NCI-H128 (cell line): ENCODE results near the gene ZNF200.
"Not testable (repeated sequence)": the region's sequence is repeated elsewhere in the genome, so short reads cannot be mapped to it uniquely, and the experiment has no call there.

Source experiments
- DNase-seq: peaks from one replicate; lab custom pipeline; 2025; ENCODE audit not compliant: unreplicated experiment; lab: John Stamatoyannopoulos, UW

The ZNF200 gene

GRCh38 chr16:3202903-3203539 lies 31.9 kb downstream of the ZNF200 start:
- no peak for DNase-seq

GRCh38 chr16:3198334-3199072 lies 36.5 kb downstream of the ZNF200 start:
- no peak for DNase-seq

- not testable (repeated sequence) for DNase-seq
These were observed 37.1 kb downstream of the ZNF200 start for GRCh38 chr16:3197694-3198333.

GRCh38 chr16:3195975-3196374 lies 39.0 kb downstream of the ZNF200 start:
- DNase-seq, result no peak

GRCh38 chr16:3194792-3195191 lies 40.2 kb downstream of the ZNF200 start:
- DNase-seq, result no peak

- DNase-seq, result no peak
These were observed 41.4 kb downstream of the ZNF200 start for GRCh38 chr16:3193221-3194212.

GRCh38 chr16:3192476-3193019 lies 42.4 kb downstream of the ZNF200 start:
- DNase-seq, result no peak

GRCh38 chr16:3190949-3191353 lies 44.0 kb downstream of the ZNF200 start:
- DNase-seq, result no peak

GRCh38 chr16:3189869-3190268 lies 45.1 kb downstream of the ZNF200 start:
- no peak for DNase-seq

GRCh38 chr16:3188925-3189825 lies 45.8 kb downstream of the ZNF200 start:
- no peak for DNase-seq

GRCh38 chr16:3188675-3188924 lies 46.4 kb downstream of the ZNF200 start:
- no peak for DNase-seq

GRCh38 chr16:3187798-3188674 lies 46.9 kb downstream of the ZNF200 start, which contains the start of gene OR1F1:
TSS of gene OR1F1 (plus strand) at chr16:3188204.
- DNase-seq, result no peak

GRCh38 chr16:3186946-3187690 lies 47.8 kb downstream of the ZNF200 start:
- no peak for DNase-seq

- DNase-seq, result no peak
These were observed 51.4 kb downstream of the ZNF200 start for GRCh38 chr16:3183445-3184139.

- DNase-seq, result no peak
These were observed 52.1 kb downstream of the ZNF200 start for GRCh38 chr16:3182608-3183444.

GRCh38 chr16:3182293-3182607 lies 52.7 kb downstream of the ZNF200 start:
- not testable (repeated sequence) for DNase-seq

- DNase-seq, result no peak
These were observed 54.5 kb downstream of the ZNF200 start for GRCh38 chr16:3180445-3180878.
